Spinal cord (tissue), 10 donors: ENCODE data around the gene AKAP17A. TPM values are rescaled to one million over a fixed set of nuclear protein-coding genes. Genes with fewer than 3 reads are reported as not detected.

ENCODE experiments used
- DNase-seq, 6 donors: peaks; one replicate each; pipeline versions ENCODE4 v3.0.0 to v3.0.0-alpha.2; 2013 to 2015; ENCODE audit warnings: low spot score in 6 of 6, low read depth in 4 of 6
- H3K27ac ChIP-seq: one replicate; pipeline ENCODE4 v1.5.1; 2013; ENCODE audit warnings: low read depth, low read length, control low read depth
- H3K27me3 ChIP-seq: one replicate; pipeline ENCODE4 v1.6.1; 2013; ENCODE audit warnings: low read length; ENCODE audit not compliant: control insufficient read depth, insufficient read depth
- H3K36me3 ChIP-seq: one replicate; pipeline ENCODE4 v1.6.1; 2013; ENCODE audit warnings: low read length; ENCODE audit not compliant: control insufficient read depth, insufficient read depth
- H3K4me1 ChIP-seq: one replicate; pipeline ENCODE4 v1.6.1; 2013; ENCODE audit warnings: low read length; ENCODE audit not compliant: control insufficient read depth, insufficient read depth
- H3K4me3 ChIP-seq: one replicate; pipeline ENCODE4 v1.5.1; 2013; ENCODE audit warnings: low read depth, low read length, control low read depth
- H3K9me3 ChIP-seq: one replicate; pipeline ENCODE4 v1.6.1; 2013; ENCODE audit warnings: low read length; ENCODE audit not compliant: control insufficient read depth, insufficient read depth
- whole genome bisulfite sequencing: methylation state at CpG from one replicate; pipeline ENCODE4 v1.1.5; 2013; ENCODE audit warnings: missing lambda C conversion rate; ENCODE audit not compliant: insufficient coverage; 5-methylcytosine and 5-hydroxymethylcytosine counted together
- long read RNA-seq, 4 donors: transcript quantifications; one replicate each; lab custom pipeline, GENCODE V29; 2026
- polyA plus RNA-seq, 2 donors: library from polyadenylated mRNA; unstranded; fragments of 120-200 nt; gene quantifications; one replicate each; pipeline ENCODE4 v1.2.1, GENCODE V29; 2013; ENCODE audit not compliant: insufficient read length in 2 of 2
- total RNA-seq, 2 donors: library from RNA; depleted of rRNA in 1 of 2; stranded (reverse); fragments of 120-200 nt in 1 of 2; fragments of >200 nt in 1 of 2; gene quantifications; one replicate each; pipeline versions ENCODE4 v1.2.3 to v1.2.4, GENCODE V29; 2013 to 2014
- donor health status: healthy.

The AKAP17A gene, protein sequence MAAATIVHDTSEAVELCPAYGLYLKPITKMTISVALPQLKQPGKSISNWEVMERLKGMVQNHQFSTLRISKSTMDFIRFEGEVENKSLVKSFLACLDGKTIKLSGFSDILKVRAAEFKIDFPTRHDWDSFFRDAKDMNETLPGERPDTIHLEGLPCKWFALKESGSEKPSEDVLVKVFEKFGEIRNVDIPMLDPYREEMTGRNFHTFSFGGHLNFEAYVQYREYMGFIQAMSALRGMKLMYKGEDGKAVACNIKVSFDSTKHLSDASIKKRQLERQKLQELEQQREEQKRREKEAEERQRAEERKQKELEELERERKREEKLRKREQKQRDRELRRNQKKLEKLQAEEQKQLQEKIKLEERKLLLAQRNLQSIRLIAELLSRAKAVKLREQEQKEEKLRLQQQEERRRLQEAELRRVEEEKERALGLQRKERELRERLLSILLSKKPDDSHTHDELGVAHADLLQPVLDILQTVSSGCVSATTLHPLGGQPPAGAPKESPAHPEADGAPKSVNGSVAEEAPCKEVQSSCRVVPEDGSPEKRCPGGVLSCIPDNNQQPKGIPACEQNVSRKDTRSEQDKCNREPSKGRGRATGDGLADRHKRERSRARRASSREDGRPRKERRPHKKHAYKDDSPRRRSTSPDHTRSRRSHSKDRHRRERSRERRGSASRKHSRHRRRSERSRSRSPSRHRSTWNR
- total RNA-seq (10 to 100 TPM; 11.0 to 31.4 TPM), polyA plus RNA-seq (10 to 100 TPM; 31.8 to 38.2 TPM)
- long read RNA-seq, donor 1, transcript AKAP17A-201 (5 exons, 3,204 nt): major isoform, 8 of 12 reads
- long read RNA-seq, donor 1, partial matches to known transcripts: 0 of 12 reads
- long read RNA-seq, donor 1, other reads (novel, unspliced or antisense): 0 of 12 reads
- long read RNA-seq, donor 2, partial matches to known transcripts: 0 of 1 reads
- long read RNA-seq, donor 2, other reads (novel, unspliced or antisense): 0 of 1 reads
- long read RNA-seq, donor 3, partial matches to known transcripts: 0 of 3 reads
- long read RNA-seq, donor 3, other reads (novel, unspliced or antisense): 0 of 3 reads
- long read RNA-seq, donor 4, partial matches to known transcripts: 8 of 13 reads
- long read RNA-seq, donor 4, other reads (novel, unspliced or antisense): 0 of 13 reads

DNA sequence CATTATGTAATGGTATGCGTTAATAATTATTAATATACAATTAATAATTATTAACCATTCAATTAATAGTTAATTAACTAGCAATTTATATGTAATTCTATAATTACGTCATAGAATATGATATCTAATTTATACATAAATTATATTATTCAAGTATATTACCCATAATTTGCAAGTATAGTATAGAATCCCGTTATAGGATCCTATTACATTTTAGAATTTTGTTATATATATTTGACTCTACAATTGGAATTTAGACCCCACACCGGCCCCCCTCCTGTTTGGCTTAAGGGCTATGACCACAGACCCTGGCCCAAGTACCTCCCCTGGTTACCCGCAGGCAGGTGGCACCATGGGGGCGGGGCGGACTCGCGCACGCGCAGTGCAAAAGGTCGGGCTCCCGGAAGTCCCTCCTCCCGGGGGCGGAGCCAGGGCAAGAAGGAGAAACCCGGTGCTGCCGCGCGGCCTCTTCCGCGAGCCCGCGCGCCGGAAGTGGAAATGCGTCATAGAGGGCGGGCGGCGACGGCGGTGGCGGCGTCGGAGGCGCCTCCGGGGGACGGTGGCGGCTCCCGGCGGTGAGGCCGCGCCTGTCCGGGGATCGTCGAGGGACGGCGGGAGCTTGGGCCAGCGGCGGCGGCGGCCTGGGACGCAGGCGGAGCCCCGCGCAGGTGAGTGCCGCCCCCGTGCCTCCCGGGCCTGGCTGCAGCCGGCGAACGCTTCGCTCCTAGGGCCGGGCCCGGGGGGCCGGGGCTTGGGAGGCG, at the start of gene AKAP17A:
AKAP17A (plus strand) TSS at position 503 of the 761 bp plus-strand sequence. CDS start 1,859 bp downstream, outside the sequence.
- Histone ChIP-seq H3K4me1 (peaks cover 20% of the 10 kb centered on the region), H3K27me3 (no peaks in the 10 kb centered on the region), H3K36me3 (peaks cover 35% of the 10 kb centered on the region), H3K27ac (peak within 1 kb of the TSS; percentile 40), H3K4me3 (peak within 1 kb of the TSS; percentile 69), H3K9me3 (no peaks in the 10 kb centered on the region)
- peak; percentile 86 to 99 (median 94) for DNase-seq
- under 1% methylated on average over 57 of the region's 66 CpGs for WGBS

DNA sequence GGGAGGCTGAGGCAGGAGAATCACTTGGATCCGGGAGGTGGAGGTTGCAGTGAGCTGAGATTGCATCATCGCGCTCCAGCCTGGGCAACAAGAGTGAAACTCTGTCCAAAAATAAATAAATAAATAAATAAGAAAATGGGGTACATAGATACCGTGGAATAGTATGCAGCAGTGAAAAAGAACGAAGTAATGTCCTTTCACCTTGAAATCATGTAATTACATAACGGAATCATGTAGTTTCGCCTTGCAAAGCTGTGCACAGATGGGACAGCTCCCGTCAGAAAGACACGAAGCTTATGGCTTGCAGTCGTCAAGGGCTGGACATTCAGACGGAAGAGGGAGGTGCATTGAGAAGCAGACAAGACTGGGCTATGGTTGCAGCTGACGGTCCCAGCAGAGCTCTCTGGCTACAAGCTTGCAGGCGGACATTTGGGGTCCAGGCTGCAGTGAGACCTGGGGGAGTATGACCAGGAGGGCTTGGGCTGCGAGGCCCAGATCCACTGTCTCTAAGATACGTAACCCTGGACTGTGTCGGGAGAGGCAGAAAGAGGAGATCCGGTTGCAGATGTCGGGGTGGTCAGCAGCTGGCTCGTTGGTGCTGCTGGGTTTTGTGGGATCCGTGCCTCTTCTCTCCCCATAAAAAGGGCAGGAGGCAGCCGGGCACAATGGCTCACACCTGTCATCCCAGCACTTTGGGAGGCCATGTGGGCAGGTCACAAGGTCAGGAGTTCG, 48.2 kb upstream of the AKAP17A start:
- Histone ChIP-seq H3K27ac (no peak overlapping the region), H3K4me1 (no peaks in the 10 kb centered on the region), H3K27me3 (no peaks in the 10 kb centered on the region), H3K4me3 (no peak overlapping the region), H3K9me3 (no peaks in the 10 kb centered on the region), H3K36me3 (no peaks in the 10 kb centered on the region)
- WGBS: 91% methylated on average over 14 of the region's 22 CpGs
- no peak for DNase-seq

DNA sequence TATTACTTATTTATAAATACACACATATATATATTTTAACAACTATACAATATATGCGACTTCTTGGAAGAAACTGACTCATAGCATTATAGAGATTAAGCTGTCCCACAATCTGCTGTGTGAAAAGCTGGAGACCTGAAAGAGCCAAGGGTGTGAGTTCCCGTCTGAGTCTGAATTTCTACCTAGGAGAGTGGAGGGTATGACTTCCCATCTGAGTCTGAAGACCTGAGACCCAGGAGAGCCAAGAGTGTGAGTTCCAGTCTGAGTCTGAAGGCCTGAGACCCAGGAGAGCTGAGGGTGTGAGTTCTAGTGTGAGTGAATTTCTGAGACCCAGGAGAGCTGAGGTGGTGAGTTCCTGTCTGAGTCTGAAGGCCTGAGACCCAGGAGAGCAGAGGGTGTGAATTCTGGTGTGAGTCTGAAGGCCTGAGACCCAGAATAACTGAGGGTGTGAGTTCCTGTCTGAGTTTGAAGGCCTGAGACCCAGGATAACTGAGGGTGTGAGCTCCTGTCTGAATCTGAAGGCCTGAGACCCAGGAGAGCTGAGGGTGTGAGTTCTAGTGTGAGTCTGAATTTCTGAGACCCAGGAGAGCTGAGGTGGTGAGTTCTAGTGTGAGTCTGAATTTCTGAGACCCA, 45.5 kb upstream of the AKAP17A start:
- peaks cover 1% of the 10 kb centered on the region for H3K9me3 ChIP-seq
- whole genome bisulfite sequencing: 91% methylated on average over 1 of the region's 2 CpGs
- DNase-seq: no peak
- no peaks in the 10 kb centered on the region for H3K27me3 ChIP-seq
- no peak overlapping the region for H3K4me3 ChIP-seq
- no peak overlapping the region for H3K27ac ChIP-seq
- no peaks in the 10 kb centered on the region for H3K36me3 ChIP-seq
- no peaks in the 10 kb centered on the region for H3K4me1 ChIP-seq

DNA sequence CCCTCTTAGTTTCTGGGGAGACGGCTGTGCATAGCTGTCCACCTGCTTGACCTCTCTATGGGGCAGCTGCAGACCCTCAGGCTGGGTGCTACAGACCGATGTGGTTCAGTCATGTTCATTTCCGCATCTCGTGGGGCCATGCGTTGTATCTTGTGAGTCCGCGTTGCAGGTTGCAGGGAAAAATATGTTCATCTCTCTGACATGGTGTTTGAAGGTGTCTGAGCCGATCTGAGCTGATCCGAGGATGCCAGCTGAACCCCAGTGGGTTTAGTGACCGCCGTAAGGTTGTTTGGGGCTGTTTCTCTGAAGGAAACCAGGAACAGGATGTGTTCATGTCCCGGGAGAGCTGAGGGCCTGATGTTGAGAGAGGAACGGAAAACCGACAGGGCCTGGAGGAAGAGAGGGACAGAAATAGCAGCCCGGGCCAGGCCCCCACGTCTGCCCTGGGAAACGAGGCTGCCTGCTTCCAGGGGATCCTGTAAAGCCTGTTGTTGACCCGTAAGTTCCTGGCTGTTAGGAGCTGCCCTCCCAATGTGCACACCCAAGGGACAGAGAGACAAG, 44.6 kb upstream of the AKAP17A start:
- Histone ChIP-seq H3K9me3 (peaks cover 1% of the 10 kb centered on the region), H3K36me3 (no peaks in the 10 kb centered on the region), H3K4me1 (no peaks in the 10 kb centered on the region), H3K27me3 (no peaks in the 10 kb centered on the region), H3K27ac (no peak overlapping the region), H3K4me3 (no peak overlapping the region)
- WGBS: 82% methylated on average over 17 of the region's 18 CpGs
- no peak for DNase-seq

DNA sequence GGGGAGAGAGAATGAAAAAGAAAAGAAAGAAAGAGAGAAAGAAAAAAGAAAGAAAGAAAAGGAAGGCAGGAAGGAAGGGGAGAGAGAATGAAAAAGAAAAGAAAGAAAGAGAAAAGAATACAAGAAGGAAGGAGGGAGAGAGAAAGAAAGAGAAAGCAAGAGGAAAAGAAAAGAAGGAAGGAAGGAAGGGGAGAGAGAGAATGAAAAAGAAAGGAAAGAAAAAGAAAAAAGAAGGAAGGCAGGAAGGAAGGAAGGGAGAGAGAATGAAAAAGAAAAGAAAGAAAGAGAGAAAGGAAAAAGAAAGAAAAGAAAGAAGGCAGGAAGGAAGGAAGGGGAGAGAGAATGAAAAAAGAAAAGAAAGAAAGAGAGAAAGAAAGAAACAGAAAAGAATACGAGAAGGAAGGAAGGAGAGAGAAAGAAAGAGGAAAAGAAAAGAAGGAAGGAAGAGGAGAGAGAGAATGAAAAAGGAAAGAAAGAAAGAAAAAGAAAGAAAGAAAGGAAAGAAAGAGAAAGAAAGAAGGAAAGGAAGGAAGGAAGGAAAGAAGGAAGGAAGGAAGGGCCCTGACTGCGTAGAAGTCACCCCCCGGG, 39.4 kb upstream of the AKAP17A start:
- Histone ChIP-seq H3K4me1 (no peaks in the 10 kb centered on the region), H3K9me3 (peaks cover 1% of the 10 kb centered on the region), H3K36me3 (no peaks in the 10 kb centered on the region), H3K4me3 (no peak overlapping the region), H3K27me3 (no peaks in the 10 kb centered on the region), H3K27ac (no peak overlapping the region)
- DNase-seq: no peak
- 92% methylated on average over 3 of the region's 3 CpGs for WGBS

DNA sequence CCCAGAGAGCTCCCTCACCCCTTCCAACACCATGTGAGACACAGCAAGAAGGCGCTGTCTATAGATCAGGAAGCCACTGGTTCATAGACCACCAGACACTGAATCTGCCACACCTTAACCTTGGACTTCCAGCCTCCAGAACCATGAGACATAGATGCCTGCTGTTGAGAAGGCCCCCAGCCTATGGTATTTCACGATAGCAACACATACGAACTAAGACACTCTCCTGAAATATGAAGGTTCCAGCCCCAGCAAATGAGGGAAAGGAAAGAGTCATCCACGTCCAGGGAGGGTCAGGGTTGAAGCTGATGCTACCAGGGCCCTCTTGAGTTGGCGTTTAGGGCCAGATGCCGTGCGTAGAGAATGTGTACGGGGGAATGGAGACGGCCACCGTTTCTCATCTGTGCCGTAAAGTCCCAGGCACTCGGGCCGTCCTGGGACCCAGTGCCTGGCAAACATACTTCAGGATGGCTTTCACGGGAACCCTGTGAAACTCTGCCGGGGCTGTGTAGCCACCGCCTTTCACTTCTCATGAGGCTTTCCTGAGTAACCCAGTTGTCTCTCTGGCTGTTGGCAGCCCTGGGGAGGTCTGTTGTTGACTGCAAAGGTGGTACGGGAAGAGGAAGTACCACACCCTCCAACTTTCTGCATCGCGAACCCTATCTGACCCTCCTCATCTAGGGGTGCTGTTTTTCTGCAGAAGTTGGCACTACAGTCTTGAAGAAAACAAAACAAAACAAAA, 36.8 kb upstream of the AKAP17A start:
- 93% methylated on average over 17 of the region's 19 CpGs for WGBS
- Histone ChIP-seq H3K4me1 (no peaks in the 10 kb centered on the region), H3K27ac (no peak overlapping the region), H3K27me3 (no peaks in the 10 kb centered on the region), H3K4me3 (no peak overlapping the region), H3K9me3 (no peaks in the 10 kb centered on the region), H3K36me3 (no peaks in the 10 kb centered on the region)
- DNase-seq: no peak

DNA sequence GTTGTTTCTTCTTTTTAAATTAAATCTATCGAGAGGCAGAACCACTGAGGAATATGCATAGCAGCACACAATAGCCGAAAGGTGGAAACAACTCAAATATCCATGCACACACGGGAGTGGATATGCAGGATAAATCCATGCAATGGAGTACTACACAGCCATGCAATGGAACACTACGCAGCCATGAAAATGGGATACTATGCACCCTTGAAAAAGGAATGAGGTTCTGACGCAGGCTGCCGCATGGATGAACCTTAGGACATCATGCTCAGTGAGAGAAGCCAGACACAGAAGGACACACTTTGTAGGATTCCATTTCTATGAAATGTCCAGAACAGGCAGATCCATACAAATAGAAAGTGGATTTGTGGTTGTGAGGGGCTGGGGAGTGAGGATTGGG, 36.0 kb upstream of the AKAP17A start:
- no peaks in the 10 kb centered on the region for H3K9me3 ChIP-seq
- H3K27ac ChIP-seq: no peak overlapping the region
- no peak overlapping the region for H3K4me3 ChIP-seq
- 85% methylated on average over 4 of the region's 6 CpGs for WGBS
- no peaks in the 10 kb centered on the region for H3K27me3 ChIP-seq
- no peaks in the 10 kb centered on the region for H3K4me1 ChIP-seq
- no peaks in the 10 kb centered on the region for H3K36me3 ChIP-seq
- DNase-seq: no peak
